ENCODE results near the gene RGL2. TPM values are rescaled to one million over a fixed set of nuclear protein-coding genes. Genes with fewer than 3 reads are reported as not detected.
"Not testable (repeated sequence)": the region's sequence is repeated elsewhere in the genome, so short reads cannot be mapped to it uniquely, and the experiment has no call there.

RGL2 gene, protein sequence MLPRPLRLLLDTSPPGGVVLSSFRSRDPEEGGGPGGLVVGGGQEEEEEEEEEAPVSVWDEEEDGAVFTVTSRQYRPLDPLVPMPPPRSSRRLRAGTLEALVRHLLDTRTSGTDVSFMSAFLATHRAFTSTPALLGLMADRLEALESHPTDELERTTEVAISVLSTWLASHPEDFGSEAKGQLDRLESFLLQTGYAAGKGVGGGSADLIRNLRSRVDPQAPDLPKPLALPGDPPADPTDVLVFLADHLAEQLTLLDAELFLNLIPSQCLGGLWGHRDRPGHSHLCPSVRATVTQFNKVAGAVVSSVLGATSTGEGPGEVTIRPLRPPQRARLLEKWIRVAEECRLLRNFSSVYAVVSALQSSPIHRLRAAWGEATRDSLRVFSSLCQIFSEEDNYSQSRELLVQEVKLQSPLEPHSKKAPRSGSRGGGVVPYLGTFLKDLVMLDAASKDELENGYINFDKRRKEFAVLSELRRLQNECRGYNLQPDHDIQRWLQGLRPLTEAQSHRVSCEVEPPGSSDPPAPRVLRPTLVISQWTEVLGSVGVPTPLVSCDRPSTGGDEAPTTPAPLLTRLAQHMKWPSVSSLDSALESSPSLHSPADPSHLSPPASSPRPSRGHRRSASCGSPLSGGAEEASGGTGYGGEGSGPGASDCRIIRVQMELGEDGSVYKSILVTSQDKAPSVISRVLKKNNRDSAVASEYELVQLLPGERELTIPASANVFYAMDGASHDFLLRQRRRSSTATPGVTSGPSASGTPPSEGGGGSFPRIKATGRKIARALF
- 83.5 TPM for total RNA-seq

DNA sequence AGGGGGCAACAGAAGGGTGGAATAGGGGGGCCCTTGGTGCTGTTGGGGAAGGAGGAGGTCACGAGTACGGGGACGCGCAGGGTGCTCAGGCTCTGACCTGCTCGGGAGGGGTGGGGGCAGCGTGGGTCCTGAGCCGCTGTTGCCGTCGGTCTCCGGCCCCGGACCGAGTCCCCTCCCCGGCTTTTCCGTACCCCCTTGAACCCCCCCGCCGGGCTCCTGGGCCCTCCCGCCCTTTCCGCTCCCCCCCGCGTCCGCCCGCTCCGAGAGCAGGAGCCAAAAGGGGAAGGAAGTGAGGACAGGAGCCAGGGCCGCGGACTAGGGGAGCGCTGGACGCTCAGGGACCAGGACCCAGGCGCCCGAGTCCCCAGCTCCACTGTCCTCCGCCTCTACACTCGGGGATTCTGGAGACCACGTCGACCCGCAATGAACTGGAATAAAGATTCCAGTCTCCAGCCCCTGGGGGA is at the start of gene RGL2:
Gene RGL2 (minus strand): TSS at position 170 of the 464 bp plus-strand sequence. CDS start 332 bp downstream, outside the sequence.
- intact Hi-C loops (cut with DNase I) = no loop called here
- peak; percentile 86 for ATAC-seq
- DNase-seq (ENCODE audit: low spot score) = peak; percentile 93

DNA sequence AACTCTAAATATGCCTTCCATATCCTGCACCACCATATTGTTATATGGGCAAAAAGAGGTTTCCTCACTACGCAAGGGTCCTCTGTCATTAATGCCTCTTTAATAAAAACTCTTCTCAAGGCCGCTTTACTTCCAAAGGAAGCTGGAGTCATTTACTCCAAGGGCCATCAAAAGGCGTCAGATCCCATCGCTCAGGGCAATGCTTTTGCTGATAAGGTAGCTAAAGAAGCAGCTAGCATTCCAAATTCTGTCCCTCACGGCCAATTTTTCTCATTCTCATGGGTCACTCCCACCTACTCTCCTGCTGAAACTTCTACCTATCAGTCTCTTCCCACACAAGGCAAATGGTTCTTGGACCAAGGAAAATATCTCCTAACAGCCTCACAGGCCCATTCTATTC is 49.1 kb upstream of the RGL2 start:
- no peak for ATAC-seq
- DNase-seq (ENCODE audit: low spot score) = no peak
- intact Hi-C loops (cut with DNase I) = no loop called here

DNA sequence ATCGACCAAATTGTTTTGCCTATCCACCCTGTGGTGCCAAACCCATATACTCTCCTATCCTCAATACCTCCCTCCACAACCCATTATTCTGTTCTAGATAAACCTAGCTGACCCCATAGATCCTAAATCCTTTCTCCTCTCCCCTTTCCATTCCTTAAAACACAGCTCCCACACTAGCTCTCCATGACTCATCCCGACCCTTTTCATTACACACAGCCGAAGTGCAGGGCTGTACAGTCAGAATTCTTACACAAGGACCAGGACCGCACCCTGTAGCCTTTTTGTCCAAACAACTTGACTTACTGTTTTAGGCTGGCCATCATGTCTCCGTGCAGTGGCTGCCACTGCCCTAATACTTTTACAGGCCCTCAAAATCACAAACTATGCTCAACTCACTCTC is 48.2 kb upstream of the RGL2 start:
- DNase-seq (ENCODE audit: low spot score); intact Hi-C loops (cut with DNase I); ATAC-seq: not testable (repeated sequence)

DNA sequence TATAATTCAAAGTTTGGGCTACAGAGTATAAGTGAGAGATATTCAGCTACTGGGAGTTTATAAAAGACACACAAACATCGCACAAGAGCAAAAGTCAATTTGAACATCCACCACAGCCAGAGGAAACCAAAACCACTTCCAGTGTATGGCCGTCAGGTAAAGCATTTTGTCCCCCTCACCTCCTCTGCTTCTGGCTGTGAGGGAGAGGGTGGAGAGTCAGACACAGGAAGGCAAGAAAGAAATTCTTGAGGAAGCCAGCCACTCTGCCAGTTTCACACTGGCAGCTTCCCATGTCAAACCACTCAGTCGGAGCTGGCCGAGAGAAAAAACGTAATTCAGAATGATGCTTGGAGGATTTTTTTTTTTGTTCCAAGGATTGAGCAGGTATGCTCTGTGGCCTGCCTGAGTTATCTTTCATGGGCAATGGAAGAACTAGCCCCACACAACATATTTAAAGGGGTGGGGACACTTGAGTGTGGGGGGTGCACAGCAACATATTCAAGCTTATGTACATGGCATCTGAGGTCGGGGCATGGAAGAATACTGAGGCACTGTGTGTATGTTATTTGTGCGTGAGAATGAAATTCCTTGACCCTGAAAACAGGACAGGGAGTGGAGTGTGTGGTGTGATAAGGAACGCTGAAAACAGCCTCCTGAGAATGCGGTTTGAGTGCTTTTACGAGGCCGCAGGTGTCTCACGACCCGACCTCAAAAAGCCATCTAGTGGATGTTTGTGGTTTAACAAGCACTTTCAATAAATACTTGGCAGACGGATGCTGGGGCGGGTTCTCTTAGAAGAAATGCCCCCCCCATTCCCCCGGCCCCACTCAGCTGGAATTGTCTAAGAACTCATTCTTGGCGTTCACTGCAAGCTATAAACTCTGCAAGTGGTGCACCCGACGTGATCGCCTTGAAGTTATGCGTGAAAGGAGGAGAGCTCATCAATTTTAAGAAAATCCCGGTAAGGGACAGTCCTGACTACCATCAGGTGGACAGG is 46.3 kb upstream of the RGL2 start:
- intact Hi-C loops (cut with DNase I) = no loop called here
- DNase-seq (ENCODE audit: low spot score) = peak; percentile 73
- ATAC-seq = peak; percentile 75

DNA sequence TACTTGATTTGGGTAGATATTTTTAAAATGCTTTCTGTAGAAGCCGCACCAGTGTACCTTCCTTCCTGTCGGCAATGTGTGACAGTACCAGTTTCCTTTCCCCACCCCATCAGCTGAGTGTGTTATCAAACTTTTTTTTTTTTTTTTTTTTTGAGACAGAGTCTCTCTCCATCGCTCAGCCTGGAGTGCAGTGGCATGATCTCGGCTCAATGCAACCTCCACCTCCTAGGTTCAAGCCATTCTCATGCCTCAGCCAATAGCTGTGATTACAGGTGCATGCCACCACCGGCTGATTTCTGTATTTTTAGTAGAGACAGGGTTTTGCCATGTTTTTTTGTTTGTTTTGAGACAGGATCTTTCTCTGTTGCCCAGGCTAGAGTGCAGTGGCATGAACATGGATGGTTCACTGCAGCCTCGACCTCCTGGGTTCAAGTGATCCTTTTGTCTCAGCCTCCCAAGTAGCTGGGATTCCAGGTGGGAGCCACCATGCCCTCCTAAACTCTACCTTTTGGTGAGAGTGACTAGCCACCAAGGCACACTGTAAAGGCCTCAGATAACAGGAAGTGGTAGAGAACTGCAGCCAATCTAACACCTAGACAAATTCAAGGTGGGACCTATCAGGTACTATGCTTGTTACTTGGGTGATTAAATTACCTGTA is 45.3 kb upstream of the RGL2 start:
- ATAC-seq = peak; percentile 30
- intact Hi-C loops (cut with DNase I) = no loop called here
- no peak for DNase-seq (ENCODE audit: low spot score)

DNA sequence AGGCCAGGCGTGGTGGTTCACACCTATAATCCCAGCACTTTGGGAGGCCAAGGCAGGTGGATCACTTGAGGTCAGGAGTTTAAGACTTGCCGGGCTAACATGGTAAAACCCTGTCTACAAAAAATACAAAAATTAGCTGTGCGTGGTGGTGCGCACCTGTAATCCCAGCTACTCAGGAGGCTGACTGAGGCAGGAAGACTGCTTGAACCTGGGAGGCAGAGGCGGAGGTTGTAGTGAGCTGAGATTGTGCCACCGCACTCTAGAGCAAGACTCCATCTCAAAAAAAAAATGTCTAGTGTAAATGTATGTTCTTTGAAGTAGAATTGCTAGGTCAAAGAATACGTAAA is 44.8 kb upstream of the RGL2 start:
- ATAC-seq; DNase-seq (ENCODE audit: low spot score); intact Hi-C loops (cut with DNase I): not testable (repeated sequence)

DNA sequence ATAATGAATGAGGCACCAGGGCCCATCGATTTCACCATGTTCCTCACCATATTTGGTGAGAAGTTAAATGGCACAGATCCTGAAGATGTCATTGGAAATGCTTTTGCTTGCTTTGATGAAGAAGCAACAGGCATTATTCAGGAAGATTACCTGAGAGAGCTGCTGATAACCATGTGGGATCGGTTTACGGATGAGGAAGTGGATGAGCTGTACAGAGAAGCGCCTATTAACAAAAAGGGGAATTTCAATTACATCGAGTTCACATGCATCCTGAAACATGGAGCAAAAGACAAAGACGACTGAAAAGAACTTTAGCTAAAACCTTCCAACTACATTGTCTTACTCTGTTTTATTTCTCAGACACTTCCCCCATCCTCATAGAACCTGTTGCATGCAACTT is 40.5 kb upstream of the RGL2 start:
- intact Hi-C loops (cut with DNase I) = no loop called here
- ATAC-seq (no peak), DNase-seq (ENCODE audit: low spot score) (no peak)

DNA sequence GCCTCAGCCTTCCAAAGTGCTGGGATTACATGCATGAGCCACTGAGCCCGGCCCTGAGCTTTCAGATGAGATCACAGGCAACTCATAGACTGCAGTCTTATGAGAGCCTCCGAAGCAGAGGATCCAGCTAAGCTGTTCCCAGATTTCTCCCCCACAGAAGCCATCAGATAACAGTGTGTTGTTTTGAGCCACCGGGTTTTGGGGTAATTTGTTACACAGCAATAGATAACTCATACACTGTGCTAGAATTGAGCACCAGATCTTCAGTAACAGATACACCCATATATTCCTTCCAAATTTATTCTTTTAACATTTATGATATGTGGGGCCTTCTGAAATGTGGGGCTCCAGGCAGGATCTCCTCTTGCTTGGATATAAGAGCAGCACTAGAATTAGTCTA is 37.8 kb upstream of the RGL2 start:
- ATAC-seq = no peak
- intact Hi-C loops (cut with DNase I) = no loop called here

DNA sequence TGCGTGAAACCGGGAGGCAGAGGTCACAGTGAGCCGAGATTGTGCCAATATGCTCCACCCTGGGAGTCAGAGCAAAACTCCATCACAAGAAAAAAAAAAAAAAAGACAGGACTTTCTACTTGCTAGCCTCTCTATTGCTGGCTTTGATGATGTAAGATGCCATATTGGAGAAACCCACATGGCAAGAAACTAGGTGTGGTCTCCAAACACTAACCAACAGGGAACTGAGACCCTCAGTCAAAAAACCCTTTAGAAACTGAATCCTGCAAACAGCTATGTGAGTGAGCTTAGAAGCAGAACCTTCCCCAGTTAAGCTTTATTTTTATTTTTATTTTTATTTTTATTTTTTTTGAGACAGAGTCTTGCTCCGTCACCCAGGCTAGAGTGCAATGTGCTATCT is 37.2 kb upstream of the RGL2 start:
- no peak for ATAC-seq
- intact Hi-C loops (cut with DNase I) = no loop called here
- DNase-seq (ENCODE audit: low spot score) = no peak

More for the DNA sequence above, 37.8 kb upstream of the RGL2 start:
- no peak for DNase-seq (ENCODE audit: low spot score)

DNA sequence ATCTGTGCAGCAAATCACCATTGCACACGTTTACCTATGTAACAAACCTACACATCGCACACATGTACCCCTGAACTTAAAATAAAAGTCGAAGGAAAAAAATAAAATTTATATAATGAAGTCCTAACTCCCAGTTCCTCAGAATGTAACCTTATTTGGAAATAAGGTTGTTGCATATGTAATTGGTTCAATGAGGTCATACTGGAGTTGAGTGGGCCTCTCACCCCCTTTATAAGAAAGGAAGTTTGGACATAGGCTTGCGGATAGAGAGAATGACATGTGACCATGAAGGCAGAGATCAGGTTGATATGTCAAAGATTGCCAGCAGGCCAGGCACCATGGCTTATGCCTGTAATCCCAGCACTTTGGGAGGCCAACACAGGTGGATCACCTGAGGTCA is 34.9 kb upstream of the RGL2 start:
- intact Hi-C loops (cut with DNase I) = no loop called here
- ATAC-seq (no peak), DNase-seq (ENCODE audit: low spot score) (no peak)

DNA sequence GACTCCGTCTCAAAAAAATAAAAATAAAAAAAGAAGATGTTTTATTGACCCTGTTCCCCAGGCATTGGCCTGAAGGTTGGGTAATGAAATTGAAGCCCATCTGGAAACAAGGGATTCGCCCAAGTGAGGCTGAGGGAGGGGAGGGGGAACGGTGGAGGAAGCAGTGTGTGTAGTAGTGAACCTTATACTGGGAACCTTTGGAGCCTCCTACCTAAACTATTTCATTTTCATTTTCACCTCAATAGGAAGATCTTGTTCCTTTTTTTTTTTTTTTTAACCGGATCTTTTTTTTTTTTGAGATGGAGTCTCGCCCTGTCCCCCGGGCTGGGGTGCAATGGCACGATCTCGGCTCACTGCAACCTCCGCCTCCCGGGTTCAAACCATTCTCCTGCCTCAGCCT is 32.0 kb upstream of the RGL2 start:
- intact Hi-C loops (cut with DNase I) = no loop called here
- ATAC-seq (no peak), DNase-seq (ENCODE audit: low spot score) (no peak)

DNA sequence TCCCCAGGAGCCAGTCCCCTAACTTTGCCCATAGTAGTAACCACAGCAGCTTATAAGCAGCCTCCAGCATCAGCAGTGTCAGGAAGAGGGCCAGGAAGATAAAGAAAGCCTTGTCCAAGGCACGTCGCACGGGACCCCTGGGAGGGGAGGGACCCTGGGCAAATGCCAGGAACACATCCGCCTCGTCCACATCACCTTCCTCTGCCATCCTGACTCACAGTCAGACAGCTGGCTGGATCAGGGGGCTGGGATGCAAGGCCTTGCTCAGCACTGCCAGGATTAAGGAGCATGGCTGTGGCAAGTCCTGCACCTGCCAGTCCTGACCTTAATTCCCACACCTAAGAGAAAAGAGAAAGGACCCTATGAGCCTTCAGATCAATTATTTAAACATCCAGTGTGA is 30.3 kb upstream of the RGL2 start:
- DNase-seq (ENCODE audit: low spot score) (no peak), ATAC-seq (no peak)
- intact Hi-C loops (cut with DNase I) = no loop called here

DNA sequence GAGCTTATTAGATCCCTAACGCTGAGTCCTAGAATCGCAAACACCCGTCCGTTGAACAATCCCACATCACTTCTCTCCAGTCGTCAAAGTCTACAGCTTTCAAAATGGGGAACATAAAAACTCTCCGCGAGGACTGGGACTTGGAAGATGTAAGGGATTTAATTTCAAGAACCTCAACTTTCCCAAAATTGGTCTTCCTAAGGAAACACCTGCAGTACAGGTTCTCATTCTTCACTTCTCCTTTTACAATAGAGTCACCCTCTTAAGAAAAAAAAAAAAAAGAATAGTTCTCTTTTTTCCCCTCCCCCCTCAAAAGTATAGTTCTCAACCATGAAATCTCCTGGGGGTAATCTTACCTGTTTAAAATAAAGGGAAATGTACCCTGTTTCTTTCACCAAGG is 25.4 kb upstream of the RGL2 start:
- intact Hi-C loops (cut with DNase I) = no loop called here
- DNase-seq (ENCODE audit: low spot score) (no peak), ATAC-seq (no peak)

DNA sequence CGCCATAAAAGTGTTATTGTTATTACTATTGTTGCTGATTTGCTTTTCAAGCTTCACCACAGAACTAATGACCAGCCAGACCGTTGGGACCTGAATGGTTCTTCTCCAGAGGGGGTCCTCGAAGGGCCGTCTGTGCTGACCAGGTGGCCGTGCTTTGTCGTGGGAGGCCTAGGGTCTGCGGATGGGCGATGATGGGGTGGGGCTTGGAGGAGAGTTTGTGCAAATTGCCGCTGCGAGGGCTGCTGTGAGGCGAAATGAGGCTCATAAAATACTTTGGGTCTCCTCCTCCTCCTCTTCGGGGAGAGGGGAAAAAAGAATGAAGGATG is 24.8 kb upstream of the RGL2 start:
- ATAC-seq = no peak
- no peak for DNase-seq (ENCODE audit: low spot score)
- intact Hi-C loops (cut with DNase I) = no loop called here

DNA sequence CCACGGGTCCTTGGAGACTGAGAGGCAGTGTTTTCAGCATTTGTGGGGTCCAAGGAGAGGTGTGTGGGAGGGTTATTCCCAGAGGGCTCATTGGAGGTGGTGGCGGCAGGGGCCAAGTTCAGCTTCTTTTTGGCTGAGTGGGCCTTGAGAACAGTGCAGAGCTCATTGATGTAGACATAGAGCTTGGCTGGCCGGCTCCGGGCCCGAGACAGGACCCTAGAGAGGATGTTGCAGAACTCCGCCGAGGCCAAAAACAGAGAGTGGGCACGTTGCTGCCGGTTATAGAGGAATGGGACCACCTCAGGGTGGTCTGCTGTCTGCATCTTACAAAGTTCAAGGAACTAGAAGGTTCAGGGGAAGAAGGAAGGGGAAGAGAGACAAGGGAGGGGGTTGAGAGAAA is 22.5 kb upstream of the RGL2 start:
- intact Hi-C loops (cut with DNase I) = no loop called here
- DNase-seq (ENCODE audit: low spot score) (no peak), ATAC-seq (no peak)

DNA sequence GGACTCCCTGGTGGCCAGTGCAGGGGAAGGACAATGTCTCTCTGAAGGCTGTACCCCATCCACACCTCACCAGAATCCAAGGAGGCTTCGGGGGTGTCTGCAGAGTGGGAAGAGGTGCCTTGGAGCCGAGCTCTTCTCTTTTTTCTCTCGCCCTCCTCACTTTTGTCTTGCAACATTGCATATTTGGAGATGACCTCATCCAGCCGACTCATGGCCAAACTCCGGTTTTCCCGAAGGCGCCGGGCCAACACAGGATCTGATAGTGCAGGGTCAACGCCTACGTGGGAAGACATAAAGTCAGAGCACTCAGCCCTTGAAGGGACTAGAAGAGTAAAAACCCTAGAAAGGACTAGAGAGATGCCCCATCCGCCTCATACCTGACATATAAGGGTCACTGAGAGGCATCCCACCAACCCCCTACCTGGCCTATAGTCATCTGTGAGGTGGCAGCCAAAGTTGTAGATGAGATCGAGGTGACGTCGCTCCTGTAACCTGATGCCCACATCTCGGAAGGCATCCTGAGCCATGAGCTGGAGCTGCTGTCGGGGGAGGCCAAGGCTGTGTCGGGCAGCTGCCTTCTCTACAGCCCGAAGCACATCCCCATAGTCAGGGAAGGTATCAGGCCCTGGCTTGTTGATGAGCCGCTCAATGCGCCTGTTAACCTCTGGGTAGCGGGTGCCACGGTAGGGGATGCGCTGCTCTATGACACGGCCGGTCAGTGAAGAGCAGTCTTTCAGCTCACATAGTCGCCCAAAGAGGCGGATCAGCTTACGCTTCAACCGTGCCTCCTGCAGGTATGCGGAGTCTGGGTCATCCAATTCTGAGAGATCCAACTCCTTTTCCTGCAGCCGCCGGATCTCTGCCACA is 21.8 kb upstream of the RGL2 start:
- intact Hi-C loops (cut with DNase I) = no loop called here
- DNase-seq (ENCODE audit: low spot score) = peak; percentile 73
- no peak for ATAC-seq

DNA sequence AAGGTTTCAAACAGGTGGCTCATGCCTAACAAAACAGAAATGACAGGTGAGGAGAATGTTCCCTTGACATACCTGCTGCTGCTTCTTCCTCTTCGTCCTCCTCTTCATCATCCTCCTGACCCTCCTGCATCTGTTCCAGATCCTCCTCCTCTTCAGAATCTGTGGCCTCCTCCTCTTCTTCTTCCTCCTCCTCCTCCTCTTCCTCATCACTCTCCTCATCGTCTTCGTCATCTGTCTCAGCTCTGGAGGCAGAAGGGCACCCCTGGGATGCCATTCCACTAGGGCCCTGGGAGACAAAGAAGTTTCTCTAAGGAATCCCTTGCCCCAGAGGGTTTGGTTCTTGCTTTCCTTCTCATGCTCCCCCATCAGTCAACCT is 21.2 kb upstream of the RGL2 start:
- intact Hi-C loops (cut with DNase I) = no loop called here
- DNase-seq (ENCODE audit: low spot score) (no peak), ATAC-seq (no peak)

DNA sequence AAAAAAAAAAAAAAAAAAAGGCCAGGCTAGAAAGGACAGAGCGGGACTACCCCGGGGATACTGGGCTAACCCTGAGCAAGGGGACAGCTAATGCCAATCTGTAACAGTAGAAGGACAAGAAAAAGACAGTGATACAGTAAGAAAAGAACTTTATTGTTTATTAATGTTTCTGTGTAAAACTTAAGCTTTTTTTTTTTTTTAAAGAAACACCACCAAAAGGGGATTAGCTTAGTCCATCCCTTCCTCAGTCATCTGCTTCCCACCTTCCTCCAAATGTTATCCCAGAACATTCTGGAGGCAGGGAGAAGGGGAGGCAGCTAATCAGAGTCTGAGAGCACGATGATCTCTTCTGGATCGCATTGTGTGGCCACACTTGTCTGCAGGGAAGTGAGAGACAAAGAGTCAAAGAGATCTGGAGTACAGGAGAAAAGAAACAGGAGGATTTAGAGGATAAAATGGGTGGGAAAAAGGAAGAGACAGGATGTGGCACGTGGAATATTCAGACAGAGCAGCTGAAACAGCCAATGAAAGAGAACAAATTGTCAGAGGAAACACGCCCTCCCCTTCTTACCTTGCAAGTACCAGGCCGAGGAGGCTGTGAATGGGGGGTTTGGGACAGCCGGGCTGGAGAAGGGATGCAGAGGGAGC is 19.8 kb upstream of the RGL2 start:
- intact Hi-C loops (cut with DNase I) = no loop called here

More for the DNA sequence above, 19.8 kb upstream of the RGL2 start:
- ATAC-seq (no peak), DNase-seq (ENCODE audit: low spot score) (no peak)

All from sciatic nerve (tissue), 2 donors.